Measurements from ENCODE around the gene PTPRN2.

Gene PTPRN2

GRCh38 chr7:158018971-158019645 lies 568.5 kb downstream of the PTPRN2 start:
- peaks cover 3 to 4% of the 10 kb centered on the region in 2 donors for H3K4me1 ChIP-seq (ENCODE audit: control insufficient read depth in 2 of 2, insufficient read depth in 2 of 2, low read length in 2 of 2)
- H3K27ac ChIP-seq (ENCODE audit: low read depth in 2 of 2, low read length in 2 of 2) = no peak overlapping the region
- H3K9me3 ChIP-seq (ENCODE audit: control insufficient read depth in 2 of 2, low read length in 2 of 2) = no peaks in the 10 kb centered on the region
- H3K4me3 ChIP-seq (ENCODE audit: low read length in 2 of 2) = no peak overlapping the region
- no peaks in the 10 kb centered on the region for H3K36me3 ChIP-seq (ENCODE audit: control insufficient read depth in 2 of 2, insufficient read depth in 2 of 2, low read length in 2 of 2)
- no peaks in the 10 kb centered on the region for H3K27me3 ChIP-seq (ENCODE audit: control insufficient read depth in 2 of 2, insufficient read depth in 2 of 2, low read length in 2 of 2)
- H3K9ac ChIP-seq (ENCODE audit: low read depth in 1 of 2, low read length in 2 of 2) = no peak overlapping the region

- no peak overlapping the region for H3K4me3 ChIP-seq (ENCODE audit: low read length in 2 of 2)
- H3K9ac ChIP-seq (ENCODE audit: low read depth in 1 of 2, low read length in 2 of 2) = no peak overlapping the region
- peaks cover 3 to 4% of the 10 kb centered on the region in 2 donors for H3K4me1 ChIP-seq (ENCODE audit: control insufficient read depth in 2 of 2, insufficient read depth in 2 of 2, low read length in 2 of 2)
- no peaks in the 10 kb centered on the region for H3K27me3 ChIP-seq (ENCODE audit: control insufficient read depth in 2 of 2, insufficient read depth in 2 of 2, low read length in 2 of 2)
- H3K9me3 ChIP-seq (ENCODE audit: control insufficient read depth in 2 of 2, low read length in 2 of 2) = no peaks in the 10 kb centered on the region
- no peak overlapping the region for H3K27ac ChIP-seq (ENCODE audit: low read depth in 2 of 2, low read length in 2 of 2)
- no peaks in the 10 kb centered on the region for H3K36me3 ChIP-seq (ENCODE audit: control insufficient read depth in 2 of 2, insufficient read depth in 2 of 2, low read length in 2 of 2)
Observed at GRCh38 chr7:158018098-158018762, 569.4 kb downstream of the PTPRN2 start.

GRCh38 chr7:158017111-158018097 lies 570.2 kb downstream of the PTPRN2 start:
- H3K4me3 ChIP-seq (ENCODE audit: low read length in 2 of 2) = no peak overlapping the region
- no peak overlapping the region for H3K27ac ChIP-seq (ENCODE audit: low read depth in 2 of 2, low read length in 2 of 2)
- no peaks in the 10 kb centered on the region for H3K36me3 ChIP-seq (ENCODE audit: control insufficient read depth in 2 of 2, insufficient read depth in 2 of 2, low read length in 2 of 2)
- peaks cover 3 to 4% of the 10 kb centered on the region in 2 donors for H3K4me1 ChIP-seq (ENCODE audit: control insufficient read depth in 2 of 2, insufficient read depth in 2 of 2, low read length in 2 of 2)
- no peak overlapping the region for H3K9ac ChIP-seq (ENCODE audit: low read depth in 1 of 2, low read length in 2 of 2)
- no peaks in the 10 kb centered on the region for H3K27me3 ChIP-seq (ENCODE audit: control insufficient read depth in 2 of 2, insufficient read depth in 2 of 2, low read length in 2 of 2)
- no peaks in the 10 kb centered on the region for H3K9me3 ChIP-seq (ENCODE audit: control insufficient read depth in 2 of 2, low read length in 2 of 2)

GRCh38 chr7:158016180-158017097 lies 571.2 kb downstream of the PTPRN2 start:
- H3K27ac ChIP-seq (ENCODE audit: low read depth in 2 of 2, low read length in 2 of 2) = peak overlapping the region in 1 of 2 donors; percentile 21
- no peaks in the 10 kb centered on the region for H3K36me3 ChIP-seq (ENCODE audit: control insufficient read depth in 2 of 2, insufficient read depth in 2 of 2, low read length in 2 of 2)
- H3K4me3 ChIP-seq (ENCODE audit: low read length in 2 of 2) = no peak overlapping the region
- H3K9me3 ChIP-seq (ENCODE audit: control insufficient read depth in 2 of 2, low read length in 2 of 2) = no peaks in the 10 kb centered on the region
- no peak overlapping the region for H3K9ac ChIP-seq (ENCODE audit: low read depth in 1 of 2, low read length in 2 of 2)
- H3K27me3 ChIP-seq (ENCODE audit: control insufficient read depth in 2 of 2, insufficient read depth in 2 of 2, low read length in 2 of 2) = no peaks in the 10 kb centered on the region
- H3K4me1 ChIP-seq (ENCODE audit: control insufficient read depth in 2 of 2, insufficient read depth in 2 of 2, low read length in 2 of 2) = peaks cover 3 to 4% of the 10 kb centered on the region in 2 donors

DNA sequence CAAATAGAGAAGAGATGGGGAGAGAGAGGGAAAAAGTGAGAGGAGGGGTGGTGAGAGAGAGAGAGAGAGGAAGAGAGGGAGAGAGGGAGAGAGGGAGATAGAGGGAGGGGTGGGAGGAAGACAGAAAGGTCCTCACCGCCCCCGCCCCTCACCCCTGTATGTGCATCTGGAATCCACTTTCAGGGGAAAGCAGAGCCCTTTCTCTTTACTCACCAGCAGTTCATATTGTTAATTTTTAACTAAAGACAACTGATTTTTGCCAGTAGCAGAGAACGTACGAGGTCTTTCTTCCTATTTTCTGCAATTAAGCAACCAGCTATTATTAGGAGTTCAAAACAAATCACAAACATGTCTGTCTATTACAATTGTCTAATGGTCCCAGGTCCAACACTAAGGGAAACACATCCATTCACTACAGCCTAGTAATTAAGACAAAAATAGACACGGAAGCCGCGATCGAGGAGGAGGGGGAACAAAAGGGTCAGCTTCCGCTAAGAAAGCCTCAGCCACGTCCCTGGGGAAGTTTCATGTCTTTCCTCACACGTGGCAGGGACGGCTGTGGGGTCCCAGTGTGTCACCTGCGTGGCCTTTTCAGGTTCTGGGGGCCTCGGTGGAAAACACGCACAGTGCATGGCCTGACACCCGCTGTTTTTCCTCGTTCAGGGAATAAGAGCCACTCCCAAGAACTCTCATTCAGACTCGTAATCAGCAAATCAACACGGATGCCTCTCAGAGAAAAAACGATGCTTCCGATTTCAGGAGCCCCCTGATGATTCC lies 572.0 kb downstream of the PTPRN2 start:
- Histone ChIP-seq H3K27me3 (ENCODE audit: control insufficient read depth in 2 of 2, insufficient read depth in 2 of 2, low read length in 2 of 2) (no peaks in the 10 kb centered on the region), H3K9ac (ENCODE audit: low read depth in 1 of 2, low read length in 2 of 2) (no peak overlapping the region), H3K4me1 (ENCODE audit: control insufficient read depth in 2 of 2, insufficient read depth in 2 of 2, low read length in 2 of 2) (peaks cover 3 to 4% of the 10 kb centered on the region in 2 donors), H3K27ac (ENCODE audit: low read depth in 2 of 2, low read length in 2 of 2) (peak overlapping the region in 1 of 2 donors; percentile 21), H3K9me3 (ENCODE audit: control insufficient read depth in 2 of 2, low read length in 2 of 2) (no peaks in the 10 kb centered on the region), H3K36me3 (ENCODE audit: control insufficient read depth in 2 of 2, insufficient read depth in 2 of 2, low read length in 2 of 2) (no peaks in the 10 kb centered on the region), H3K4me3 (ENCODE audit: low read length in 2 of 2) (peak overlapping the region; percentile 15 to 45)

- Histone ChIP-seq H3K36me3 (ENCODE audit: control insufficient read depth in 2 of 2, insufficient read depth in 2 of 2, low read length in 2 of 2) (no peaks in the 10 kb centered on the region), H3K27me3 (ENCODE audit: control insufficient read depth in 2 of 2, insufficient read depth in 2 of 2, low read length in 2 of 2) (no peaks in the 10 kb centered on the region), H3K4me1 (ENCODE audit: control insufficient read depth in 2 of 2, insufficient read depth in 2 of 2, low read length in 2 of 2) (peaks cover 3 to 4% of the 10 kb centered on the region in 2 donors), H3K4me3 (ENCODE audit: low read length in 2 of 2) (no peak overlapping the region), H3K27ac (ENCODE audit: low read depth in 2 of 2, low read length in 2 of 2) (no peak overlapping the region), H3K9ac (ENCODE audit: low read depth in 1 of 2, low read length in 2 of 2) (no peak overlapping the region), H3K9me3 (ENCODE audit: control insufficient read depth in 2 of 2, low read length in 2 of 2) (no peaks in the 10 kb centered on the region)
Observed at GRCh38 chr7:158014976-158015375, 572.6 kb downstream of the PTPRN2 start.

DNA sequence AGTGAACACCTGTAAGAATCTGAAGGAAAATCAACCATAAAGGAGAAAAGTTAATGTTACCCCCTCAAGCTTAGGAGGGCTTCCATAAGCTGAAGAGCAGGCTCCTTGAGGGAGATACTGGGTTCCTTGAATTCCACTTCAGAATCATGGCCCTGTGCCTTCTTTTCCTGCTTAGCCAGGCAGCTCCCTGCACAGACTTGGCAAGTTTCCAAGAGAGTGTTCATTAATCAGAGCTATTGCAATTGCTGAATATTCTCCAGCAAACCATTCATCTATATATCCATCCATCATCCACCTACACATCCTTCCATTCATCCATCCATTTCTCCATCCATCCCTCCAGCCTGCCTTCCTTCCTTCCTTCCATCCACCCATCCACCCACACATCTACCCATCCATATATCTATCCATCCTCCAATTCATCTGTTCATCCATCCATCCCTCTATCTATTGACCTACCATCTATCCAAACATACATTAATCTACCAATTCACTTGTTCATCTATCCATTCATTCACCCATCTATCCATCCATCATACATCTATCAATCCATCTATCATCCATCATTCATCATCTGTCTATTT lies 574.4 kb downstream of the PTPRN2 start:
- no peaks in the 10 kb centered on the region for H3K27me3 ChIP-seq (ENCODE audit: control insufficient read depth in 2 of 2, insufficient read depth in 2 of 2, low read length in 2 of 2)

GRCh38 chr7:158011941-158012340 lies 575.7 kb downstream of the PTPRN2 start:
- Histone ChIP-seq H3K27me3 (ENCODE audit: control insufficient read depth in 2 of 2, insufficient read depth in 2 of 2, low read length in 2 of 2) (no peaks in the 10 kb centered on the region), H3K9ac (ENCODE audit: low read depth in 1 of 2, low read length in 2 of 2) (no peak overlapping the region), H3K4me1 (ENCODE audit: control insufficient read depth in 2 of 2, insufficient read depth in 2 of 2, low read length in 2 of 2) (peaks cover 3 to 4% of the 10 kb centered on the region in 2 donors), H3K27ac (ENCODE audit: low read depth in 2 of 2, low read length in 2 of 2) (no peak overlapping the region), H3K36me3 (ENCODE audit: control insufficient read depth in 2 of 2, insufficient read depth in 2 of 2, low read length in 2 of 2) (no peaks in the 10 kb centered on the region), H3K9me3 (ENCODE audit: control insufficient read depth in 2 of 2, low read length in 2 of 2) (no peaks in the 10 kb centered on the region), H3K4me3 (ENCODE audit: low read length in 2 of 2) (no peak overlapping the region)

More for the DNA sequence above, 574.4 kb downstream of the PTPRN2 start:
- no peak overlapping the region for H3K4me3 ChIP-seq (ENCODE audit: low read length in 2 of 2)
- H3K4me1 ChIP-seq (ENCODE audit: control insufficient read depth in 2 of 2, insufficient read depth in 2 of 2, low read length in 2 of 2) = peaks cover 3 to 4% of the 10 kb centered on the region in 2 donors
- H3K27ac ChIP-seq (ENCODE audit: low read depth in 2 of 2, low read length in 2 of 2) = no peak overlapping the region
- H3K9ac ChIP-seq (ENCODE audit: low read depth in 1 of 2, low read length in 2 of 2) = no peak overlapping the region
- H3K36me3 ChIP-seq (ENCODE audit: control insufficient read depth in 2 of 2, insufficient read depth in 2 of 2, low read length in 2 of 2) = no peaks in the 10 kb centered on the region
- H3K9me3 ChIP-seq (ENCODE audit: control insufficient read depth in 2 of 2, low read length in 2 of 2) = no peaks in the 10 kb centered on the region
